ENCODE measurements around the gene ACKR2. TPM values are rescaled to one million over a fixed set of nuclear protein-coding genes. Genes with fewer than 3 reads are reported as not detected.

Gene ACKR2
- total RNA-seq, 4 donors from 2014 or later, result 2.6 to 12.4 (median 7.5) TPM

DNA sequence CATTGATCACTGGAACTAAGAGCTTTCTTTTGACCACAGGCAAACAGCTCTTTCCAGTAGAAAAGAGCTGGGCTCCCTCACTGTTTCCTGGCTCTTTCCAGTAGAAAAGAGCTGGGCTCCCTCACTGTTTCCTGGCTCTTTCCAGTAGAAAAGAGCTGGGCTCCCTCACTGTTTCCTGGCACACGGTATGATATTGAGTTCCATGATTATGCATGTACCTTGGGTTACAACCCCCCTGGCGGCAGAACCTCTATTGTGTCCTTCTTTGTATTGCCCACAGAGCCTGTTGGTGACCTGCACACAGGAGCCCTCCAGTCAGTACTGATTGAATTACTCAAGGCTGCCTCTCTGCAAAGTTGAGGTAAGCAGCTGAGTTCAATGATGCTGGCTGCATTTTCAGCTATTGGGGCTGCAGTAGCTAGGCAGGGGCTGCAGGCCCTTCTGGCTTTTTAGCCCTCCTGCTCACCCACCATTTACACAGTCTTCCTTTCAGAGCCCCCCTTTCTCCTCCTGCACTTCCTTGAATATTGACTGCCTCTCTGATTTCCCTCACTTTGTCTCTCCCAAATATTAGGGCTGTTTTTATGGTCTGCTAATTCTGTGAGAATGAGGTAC is 10.2 kb downstream of the ACKR2 start:
- TF ChIP-seq, protein P1, sequence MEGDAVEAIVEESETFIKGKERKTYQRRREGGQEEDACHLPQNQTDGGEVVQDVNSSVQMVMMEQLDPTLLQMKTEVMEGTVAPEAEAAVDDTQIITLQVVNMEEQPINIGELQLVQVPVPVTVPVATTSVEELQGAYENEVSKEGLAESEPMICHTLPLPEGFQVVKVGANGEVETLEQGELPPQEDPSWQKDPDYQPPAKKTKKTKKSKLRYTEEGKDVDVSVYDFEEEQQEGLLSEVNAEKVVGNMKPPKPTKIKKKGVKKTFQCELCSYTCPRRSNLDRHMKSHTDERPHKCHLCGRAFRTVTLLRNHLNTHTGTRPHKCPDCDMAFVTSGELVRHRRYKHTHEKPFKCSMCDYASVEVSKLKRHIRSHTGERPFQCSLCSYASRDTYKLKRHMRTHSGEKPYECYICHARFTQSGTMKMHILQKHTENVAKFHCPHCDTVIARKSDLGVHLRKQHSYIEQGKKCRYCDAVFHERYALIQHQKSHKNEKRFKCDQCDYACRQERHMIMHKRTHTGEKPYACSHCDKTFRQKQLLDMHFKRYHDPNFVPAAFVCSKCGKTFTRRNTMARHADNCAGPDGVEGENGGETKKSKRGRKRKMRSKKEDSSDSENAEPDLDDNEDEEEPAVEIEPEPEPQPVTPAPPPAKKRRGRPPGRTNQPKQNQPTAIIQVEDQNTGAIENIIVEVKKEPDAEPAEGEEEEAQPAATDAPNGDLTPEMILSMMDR (IDR thresholded peaks at IDR 0.05), result no peak
- no peak for ATAC-seq (ENCODE audit: low FRiP score)
- no peak for DNase-seq (ENCODE audit: low spot score)

DNA sequence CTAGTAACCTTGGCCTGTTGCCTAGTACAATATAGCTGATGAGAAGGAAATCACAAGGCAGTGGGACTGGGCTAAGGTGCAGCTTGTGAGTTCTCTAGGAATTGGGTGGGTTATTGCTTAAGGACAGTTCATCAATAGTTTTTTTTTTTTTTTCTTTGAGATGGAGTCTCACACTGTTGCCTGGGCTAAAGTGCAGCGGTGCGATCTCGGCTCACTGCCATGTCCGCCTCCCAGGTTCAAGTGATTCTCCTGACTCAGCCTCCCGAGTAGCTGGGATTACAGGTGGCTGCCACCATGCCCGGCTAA is 11.5 kb downstream of the ACKR2 start:
- TF ChIP-seq, protein P1 (IDR thresholded peaks at IDR 0.05), result no peak
- DNase-seq (ENCODE audit: low spot score), result no peak
- no peak for ATAC-seq (ENCODE audit: low FRiP score)

DNA sequence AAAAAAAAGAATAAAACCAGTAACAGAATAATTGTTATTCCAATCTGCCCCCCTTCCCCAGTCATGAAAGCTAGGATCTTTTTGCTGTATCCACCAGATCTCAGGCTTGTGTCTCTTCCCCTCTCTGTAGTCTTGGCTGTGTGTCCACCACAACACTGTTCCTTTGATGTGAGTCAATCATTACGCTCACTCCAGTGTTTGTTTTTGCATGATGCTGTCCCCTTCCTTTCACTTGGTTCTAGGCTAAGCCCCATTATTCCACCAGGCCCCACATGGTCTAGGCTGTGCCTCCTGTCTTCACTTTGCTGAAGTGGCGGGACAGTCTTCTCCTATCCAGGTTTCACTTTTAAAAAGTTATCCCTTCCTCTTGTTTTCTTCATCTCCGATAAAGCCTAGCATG is 13.6 kb downstream of the ACKR2 start:
- TF ChIP-seq, protein P1 (IDR thresholded peaks at IDR 0.05), result no peak
- ATAC-seq (ENCODE audit: low FRiP score), result no peak
- DNase-seq (ENCODE audit: low spot score), result no peak

DNA sequence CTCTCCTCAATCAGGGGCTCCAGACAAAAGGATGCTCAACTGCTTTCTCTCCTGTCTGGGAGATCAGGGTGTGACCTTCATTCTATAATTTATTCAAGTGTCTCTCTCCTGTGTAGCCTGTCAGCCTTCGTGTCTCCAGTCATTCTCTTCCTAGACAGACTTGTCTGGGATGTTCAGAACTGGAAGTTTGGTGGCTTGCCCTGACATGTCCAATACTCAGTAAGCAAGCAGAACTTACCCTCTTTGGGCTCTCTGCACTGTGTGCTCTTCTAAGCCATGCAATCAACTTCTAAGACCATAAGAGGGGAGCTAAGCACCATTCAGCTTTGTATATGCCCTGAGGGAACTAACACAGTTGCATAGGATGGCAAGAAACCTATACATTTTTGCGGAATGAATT is 14.1 kb downstream of the ACKR2 start:
- ATAC-seq (ENCODE audit: low FRiP score), result no peak
- no peak for DNase-seq (ENCODE audit: low spot score)
- TF ChIP-seq, protein P1 (IDR thresholded peaks at IDR 0.05), result no peak

DNA sequence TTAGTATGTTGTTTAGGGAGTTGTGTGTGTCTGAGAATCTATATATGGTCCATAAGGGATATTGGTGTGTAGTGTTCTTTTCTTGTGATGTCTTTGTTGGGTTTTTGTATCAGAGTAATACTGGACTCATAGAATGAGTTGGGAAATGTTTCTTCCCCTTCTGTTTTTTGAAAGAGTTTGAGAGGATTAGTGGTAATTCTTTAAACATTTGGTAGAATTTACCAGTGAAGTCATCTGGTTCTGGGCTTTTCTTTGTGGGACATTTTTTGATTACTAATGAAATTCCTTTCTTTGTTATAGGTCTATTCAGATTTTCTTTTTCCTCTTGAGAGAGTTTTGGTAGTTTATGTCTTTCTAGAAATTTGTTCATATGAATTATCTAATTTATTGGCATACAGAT is 16.9 kb downstream of the ACKR2 start:
- TF ChIP-seq, protein P1 (IDR thresholded peaks at IDR 0.05), result no peak

DNA sequence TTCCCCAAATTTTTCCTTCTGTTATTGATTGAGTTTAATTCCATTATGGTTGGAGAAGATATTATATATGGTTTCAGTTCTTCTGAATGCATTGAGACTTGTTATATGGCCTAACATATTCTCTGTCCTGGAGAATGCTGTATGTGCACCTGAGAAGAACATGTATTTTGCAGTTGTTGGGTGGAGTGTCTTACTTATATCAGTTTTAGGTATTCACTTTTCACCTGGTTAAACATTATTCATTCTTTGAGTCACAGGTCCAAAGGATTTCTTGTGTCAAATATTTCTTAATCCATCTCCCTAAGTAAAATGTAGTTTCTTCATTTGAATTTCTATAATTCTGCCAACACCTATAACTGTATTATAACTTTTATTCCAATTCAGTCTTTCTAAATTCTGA is 17.8 kb downstream of the ACKR2 start:
- TF ChIP-seq, protein P1 (IDR thresholded peaks at IDR 0.05), result no peak
- DNase-seq (ENCODE audit: low spot score) (no peak), ATAC-seq (ENCODE audit: low FRiP score) (no peak)

More for the DNA sequence above, 16.9 kb downstream of the ACKR2 start:
- no peak for DNase-seq (ENCODE audit: low spot score)
- no peak for ATAC-seq (ENCODE audit: low FRiP score)

DNA sequence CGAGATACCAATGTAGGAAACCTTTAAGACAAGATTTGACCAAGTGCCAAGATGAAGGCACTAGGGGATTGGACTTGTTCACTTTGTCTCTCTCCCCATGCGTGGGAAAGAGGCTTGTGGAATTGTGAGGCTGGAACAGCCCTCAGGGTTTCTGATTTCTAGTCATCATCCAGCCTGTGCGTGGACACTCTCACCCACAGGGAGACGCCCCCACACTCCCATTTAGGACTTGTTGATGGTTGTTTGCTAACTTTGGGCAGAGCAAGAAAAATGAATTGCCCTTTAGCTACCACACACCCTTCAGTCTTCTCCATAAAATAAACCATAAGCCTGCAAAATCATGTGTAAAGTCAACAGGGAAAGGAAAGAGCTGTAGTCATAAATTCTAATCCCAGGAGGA is 18.4 kb downstream of the ACKR2 start:
- TF ChIP-seq, protein P1 (IDR thresholded peaks at IDR 0.05), result no peak
- DNase-seq (ENCODE audit: low spot score) (no peak), ATAC-seq (ENCODE audit: low FRiP score) (no peak)
